H1 (cell line): ENCODE data around the gene MYL9. TPM values are rescaled to one million over a fixed set of nuclear protein-coding genes. Genes with fewer than 3 reads are reported as not detected.
A peak's percentile ranks its signal among the peaks of the same experiment; 100 is the strongest.

Experiments used
- CTCF ChIA-PET: fragments of 300-600 bp; sonication (Branson Sonifier 250); formaldehyde crosslinking; loops from one replicate; lab custom pipeline; 2021; ENCODE audit not compliant: partially characterized antibody; lab: Charles Lee
- POLR2A ChIA-PET: fragments of 300-600 bp; sonication (Branson Sonifier 250); formaldehyde crosslinking; loops from one replicate; lab custom pipeline; 2021; ENCODE audit warnings: inconsistent platforms; ENCODE audit not compliant: partially characterized antibody; lab: Charles Lee
- DNase-seq, 2 experiments: peaks; one replicate each; pipeline versions ENCODE4 v3.0.0 to v3.0.0-alpha.2; 2010 to 2022; ENCODE audit warnings: low spot score in 2 of 2, low read depth in 1 of 2, mixed read lengths in 1 of 2
- FAIRE-seq: peaks from 2 replicates; lab custom pipeline; 2011; peaks lifted over from hg19 to GRCh38; lab: Jason Lieb, UNC
- H2AFZ ChIP-seq: 2 replicates; pipeline ENCODE4 v1.8.1; 2012; ENCODE audit warnings: low read length, inconsistent platforms
- H2AK5ac ChIP-seq: 2 replicates; pipeline ENCODE4 v1.6.1; 2013; ENCODE audit warnings: low read depth, low read length
- H2BK120ac ChIP-seq: replicated peaks from 2 replicates; pipeline ENCODE3; 2013; ENCODE audit warnings: low read depth, low read length, inconsistent platforms
- H2BK12ac ChIP-seq: 2 replicates; pipeline ENCODE4 v1.6.1; 2013; ENCODE audit warnings: low read depth, low read length
- H2BK15ac ChIP-seq: 2 replicates; pipeline ENCODE4 v1.6.1; 2013; ENCODE audit warnings: low read length
- H2BK20ac ChIP-seq: 2 replicates; pipeline ENCODE4 v1.6.1; 2013; ENCODE audit warnings: low read length
- H2BK5ac ChIP-seq: 2 replicates; pipeline ENCODE4 v1.6.1; 2013; ENCODE audit warnings: low read depth, low read length
- H3K14ac ChIP-seq: 2 replicates; pipeline ENCODE4 v1.6.1; 2013; ENCODE audit warnings: inconsistent platforms; ENCODE audit not compliant: insufficient read length
- H3K18ac ChIP-seq: 2 replicates; pipeline ENCODE4 v1.6.1; 2013; ENCODE audit warnings: low read length; ENCODE audit errors: extremely low read depth
- H3K23ac ChIP-seq: 2 replicates; pipeline ENCODE4 v1.6.1; 2013; ENCODE audit warnings: inconsistent platforms; ENCODE audit not compliant: insufficient read length
- H3K23me2 ChIP-seq: 2 replicates; pipeline ENCODE4 v1.6.1; 2013; ENCODE audit warnings: low read depth, low read length
- H3K27ac ChIP-seq: 2 replicates; pipeline ENCODE4 v1.6.1; 2011; ENCODE audit warnings: low read depth, low read length, inconsistent platforms
- H3K27me3 ChIP-seq, 4 experiments: replicated peaks in 1 of 4; 1 replicate in 1 of 4; 2 replicates in 3 of 4; pipeline versions ENCODE4 v1.6.1 to v1.8.1; 2011 to 2013; ENCODE audit warnings: low read length in 3 of 4, mild to moderate bottlenecking in 3 of 4, inconsistent platforms in 2 of 4, mixed read lengths in 2 of 4, moderate library complexity in 1 of 4; ENCODE audit not compliant: control insufficient read depth in 3 of 4, insufficient read depth in 3 of 4; ENCODE audit errors: extremely low read depth in 1 of 4
- H3K36me3 ChIP-seq, 4 experiments: 2 replicates each; pipeline versions ENCODE4 v1.6.1 to v1.8.1; 2011 to 2013; ENCODE audit warnings: mild to moderate bottlenecking in 4 of 4, low read length in 3 of 4, moderate library complexity in 2 of 4, control low read depth in 1 of 4, inconsistent platforms in 1 of 4; ENCODE audit not compliant: insufficient read depth in 4 of 4, control insufficient read depth in 2 of 4
- H3K4ac ChIP-seq: replicated peaks from 2 replicates; pipeline ENCODE3; 2013; ENCODE audit warnings: low read length, low read depth, mixed read lengths, inconsistent platforms; ENCODE audit not compliant: insufficient read length
- H3K4me1 ChIP-seq, 4 experiments: replicated peaks in 1 of 4; 1 replicate in 1 of 4; 2 replicates in 3 of 4; pipeline versions ENCODE4 v1.6.1 to v1.8.1; 2011 to 2013; ENCODE audit warnings: low read length in 3 of 4, inconsistent platforms in 2 of 4, mixed read lengths in 1 of 4; ENCODE audit not compliant: insufficient read depth in 4 of 4, control insufficient read depth in 3 of 4
- H3K4me2 ChIP-seq, 2 experiments: 2 replicates each; pipeline versions ENCODE4 v1.6.1 to v1.8.1; 2011 to 2013; ENCODE audit warnings: low read depth in 2 of 2, low read length in 2 of 2, control low read depth in 1 of 2, inconsistent platforms in 1 of 2, mild to moderate bottlenecking in 1 of 2; ENCODE audit not compliant: insufficient read depth in 1 of 2
- H3K4me3 ChIP-seq, 4 experiments: fragments of 200-600, 300-600 bp in 1 of 4; sonication (generic), shearing (Covaris generic), sonication (Bioruptor Twin) in 1 of 4; 2 replicates each; pipeline versions ENCODE4 v1.5.1 to v1.8.1; 2011 to 2016; ENCODE audit warnings: low read length in 4 of 4, low read depth in 3 of 4, control low read depth in 2 of 4, inconsistent platforms in 2 of 4, mild to moderate bottlenecking in 2 of 4, mixed read lengths in 1 of 4, moderate library complexity in 1 of 4; ENCODE audit not compliant: insufficient read depth in 2 of 4; ENCODE audit errors: extremely low read depth in 1 of 4
- H3K56ac ChIP-seq: replicated peaks from 2 replicates; pipeline ENCODE3; 2013; ENCODE audit warnings: low read depth, mild to moderate bottlenecking, mixed read lengths, low read length, inconsistent platforms; ENCODE audit not compliant: insufficient read length
- H3K79me1 ChIP-seq: 2 replicates; pipeline ENCODE4 v1.6.1; 2013; ENCODE audit warnings: low read depth, low read length, control low read depth
- H3K79me2 ChIP-seq, 2 experiments: 2 replicates each; pipeline versions ENCODE4 v1.6.1 to v1.8.1; 2012 to 2013; ENCODE audit warnings: low read length in 2 of 2, mild to moderate bottlenecking in 2 of 2, inconsistent platforms in 1 of 2; ENCODE audit not compliant: insufficient read depth in 2 of 2, control insufficient read depth in 1 of 2
- H3K9ac ChIP-seq, 4 experiments: replicated peaks in 1 of 4; 1 replicate in 1 of 4; 2 replicates in 3 of 4; pipeline versions ENCODE4 v1.6.1 to v1.8.1; 2011 to 2013; ENCODE audit warnings: low read depth in 3 of 4, low read length in 3 of 4, control low read depth in 2 of 4, mild to moderate bottlenecking in 2 of 4, moderate library complexity in 2 of 4, inconsistent platforms in 1 of 4; ENCODE audit errors: extremely low read depth in 1 of 4
- H3K9me3 ChIP-seq, 2 experiments: 2 replicates each; pipeline versions ENCODE4 v1.6.1 to v1.8.1; 2012 to 2013; ENCODE audit warnings: mild to moderate bottlenecking in 2 of 2, moderate library complexity in 2 of 2, control low read depth in 1 of 2, inconsistent platforms in 1 of 2, low read depth in 1 of 2, low read length in 1 of 2, mixed read lengths in 1 of 2; ENCODE audit not compliant: insufficient read depth in 2 of 2
- H4K20me1 ChIP-seq, 2 experiments: replicated peaks in 1 of 2; 2 replicates each; pipeline versions ENCODE3 to v1.8.1; 2011 to 2013; ENCODE audit warnings: inconsistent platforms in 2 of 2, low read length in 2 of 2, mild to moderate bottlenecking in 1 of 2; ENCODE audit not compliant: insufficient read depth in 2 of 2, control insufficient read depth in 1 of 2
- H4K5ac ChIP-seq: 2 replicates; pipeline ENCODE4 v1.6.1; 2013; ENCODE audit warnings: low read length, low read depth, mixed read lengths, inconsistent platforms; ENCODE audit not compliant: insufficient read length
- H4K8ac ChIP-seq: 2 replicates; pipeline ENCODE4 v1.8.0; 2013; ENCODE audit warnings: mild to moderate bottlenecking, moderate library complexity, low read length, inconsistent platforms; ENCODE audit not compliant: insufficient read depth; ENCODE audit errors: extremely low read depth
- H4K91ac ChIP-seq: replicated peaks from 2 replicates; pipeline ENCODE3; 2013; ENCODE audit warnings: low read length, mixed read lengths, inconsistent platforms; ENCODE audit not compliant: insufficient read length
- JUND ChIP-seq: IDR thresholded peaks from 2 replicates; pipeline ENCODE4 v1.6.1; 2011; ENCODE audit warnings: mild to moderate bottlenecking, improper control_type of control experiment, low read length
- NRF1 ChIP-seq: IDR thresholded peaks from 2 replicates; pipeline ENCODE4 v1.6.1; 2011; ENCODE audit warnings: mild to moderate bottlenecking, low read depth, low read length, improper control_type of control experiment
- WGBS, 2 experiments: shearing (Covaris generic) in 1 of 2; methylation state at CpG; one replicate each; pipeline versions ENCODE4 v1.1.6 to v1.1.7; 2013 to 2015; ENCODE audit warnings: low lambda C conversion rate in 2 of 2, mixed read lengths in 2 of 2, inconsistent platforms in 1 of 2, low coverage in 1 of 2, missing lambda C conversion rate in 1 of 2; ENCODE audit not compliant: insufficient replicate concordance in 2 of 2, insufficient coverage in 1 of 2, insufficient read length in 1 of 2; ENCODE audit errors: extremely low coverage in 1 of 2, missing lambda C conversion rate in 1 of 2; 5-methylcytosine and 5-hydroxymethylcytosine counted together
- polyA plus RNA-seq, 7 experiments: library from polyadenylated mRNA; depleted of rRNA in 3 of 7; stranded (reverse) in 5 of 7; unstranded in 2 of 7; fragments of >200 nt in 5 of 7; fragments of 200-250 nt in 2 of 7; gene quantifications; 1 replicate in 5 of 7; 2 replicates in 1 of 7; 4 replicates in 1 of 7; pipeline versions ENCODE4 v1.2.1 to v1.2.3, GENCODE V29; 2011 to 2013; ENCODE audit warnings: missing spikeins in 2 of 7, mixed read lengths in 2 of 7
- total RNA-seq: library from RNA; stranded (reverse); fragmentation: NEBNext Ultra II Directional; extraction: Animal tissue kit (Norgen Biotek cat#: 25700); gene quantifications from 2 replicates; pipeline ENCODE4 v1.2.1, GENCODE V29; 2021
- TF ChIP-seq, protein P1 (sequence below): IDR thresholded peaks from 2 replicates; pipeline ENCODE4 v1.6.1; 2012; ENCODE audit warnings: inconsistent platforms

The MYL9 gene
- total and polyA plus RNA-seq, 2 of the 8 experiments (the other 6 are each of a cell fraction or from before 2014, with no cell fraction given), result 26.8 to 193 TPM

- no peak overlapping the region for H2BK5ac ChIP-seq
- DNase-seq, result no peak
- peaks cover 18 to 47% (median 30%) of the 10 kb centered on the region in 4 experiments; a peak in 7 of 8 replicates for H3K36me3 ChIP-seq
- H3K9ac ChIP-seq, result no peak overlapping the region
- H3K4me2 ChIP-seq, result no peak overlapping the region
- no peak overlapping the region for H2BK15ac ChIP-seq
- no peak overlapping the region for H3K23ac ChIP-seq
- no peak overlapping the region for H3K4me3 ChIP-seq
- H3K79me2 ChIP-seq, result no peaks in the 10 kb centered on the region
- H4K8ac ChIP-seq, result peak overlapping the region; percentile 35; the same call in 1 of the 2 replicates
- 89% methylated on average over 28 of the region's 31 CpGs; no CpG with 5 or more reads in 1 of the 2 experiments for WGBS, 2 experiments
- no peaks in the 10 kb centered on the region for H3K9me3 ChIP-seq
- H3K4ac ChIP-seq, result no peak overlapping the region
- no peaks in the 10 kb centered on the region; a peak in 1 of 7 replicates for H3K27me3 ChIP-seq
- no peak overlapping the region for H4K91ac ChIP-seq
- H2AK5ac ChIP-seq, result no peak overlapping the region
- H2AFZ ChIP-seq, result no peak overlapping the region
- ChIA-PET POLR2A (interaction anchor here (1.9 kb wide), 1 partner anchor 178 kb away, joined by 5 read pairs; no protein-coding TSS in a partner anchor), CTCF (interaction anchor here (0.7 to 4.0 kb wide), 6 partner anchors 8 to 286 kb away, joined by 3 to 19 read pairs (median 4); no protein-coding TSS in a partner anchor)
- H2BK120ac ChIP-seq, result no peak overlapping the region
- no peak overlapping the region for H2BK20ac ChIP-seq
- H4K5ac ChIP-seq, result no peak overlapping the region
- no peaks in the 10 kb centered on the region for H3K4me1 ChIP-seq
- H3K79me1 ChIP-seq, result peaks cover 4% of the 10 kb centered on the region; the same call in 1 of the 2 replicates
- H2BK12ac ChIP-seq, result no peak overlapping the region
- H3K56ac ChIP-seq, result no peak overlapping the region
- no peak overlapping the region for H3K27ac ChIP-seq
- no peak overlapping the region for H3K18ac ChIP-seq
- no peaks in the 10 kb centered on the region for H3K23me2 ChIP-seq
- no peak for FAIRE-seq
- no peak overlapping the region for H3K14ac ChIP-seq
- H4K20me1 ChIP-seq, result peaks cover 10 to 15% of the 10 kb centered on the region in 2 experiments
- TF ChIP-seq, protein P1, sequence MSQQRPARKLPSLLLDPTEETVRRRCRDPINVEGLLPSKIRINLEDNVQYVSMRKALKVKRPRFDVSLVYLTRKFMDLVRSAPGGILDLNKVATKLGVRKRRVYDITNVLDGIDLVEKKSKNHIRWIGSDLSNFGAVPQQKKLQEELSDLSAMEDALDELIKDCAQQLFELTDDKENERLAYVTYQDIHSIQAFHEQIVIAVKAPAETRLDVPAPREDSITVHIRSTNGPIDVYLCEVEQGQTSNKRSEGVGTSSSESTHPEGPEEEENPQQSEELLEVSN, result no peak
- TF ChIP-seq JUND (no peak), NRF1 (no peak)
These were observed 41.4 kb upstream of the MYL9 start for GRCh38 chr20:36499723-36500501.
